LNCaP clone FGC (cell line): Measurements from ENCODE around the gene MYOG.

ENCODE experiments used
- DNase-seq: peaks from one replicate; pipeline ENCODE4 v3.0.0-alpha.2; 2011; ENCODE audit warnings: low read depth
- H3K4me3 ChIP-seq: 2 replicates; pipeline ENCODE4 v1.5.1; 2011; ENCODE audit warnings: mild to moderate bottlenecking, low read depth, low read length, control low read depth
- CTCF ChIP-seq: IDR thresholded peaks from 2 replicates; pipeline ENCODE4 v1.5.1; 2012; ENCODE audit warnings: mild to moderate bottlenecking; ENCODE audit not compliant: control insufficient read depth, insufficient read depth; ENCODE audit errors: extremely low read depth

The MYOG gene

GRCh38 chr1:203046984-203047630 is 38.7 kb downstream of the MYOG start:
- H3K4me3 ChIP-seq = no peak overlapping the region
- no peak for DNase-seq
- TF ChIP-seq CTCF = no peak

GRCh38 chr1:203045821-203046594 is 39.8 kb downstream of the MYOG start:
- DNase-seq = no peak
- no peak for TF ChIP-seq CTCF
- no peak overlapping the region for H3K4me3 ChIP-seq

- DNase-seq = no peak
- no peak for TF ChIP-seq CTCF
- no peak overlapping the region for H3K4me3 ChIP-seq
Measured at GRCh38 chr1:203045336-203045735, 40.5 kb downstream of the MYOG start.

GRCh38 chr1:203044546-203045250 is 41.1 kb downstream of the MYOG start:
- TF ChIP-seq CTCF = no peak
- no peak for DNase-seq
- H3K4me3 ChIP-seq = no peak overlapping the region

GRCh38 chr1:203043830-203044545 is 41.8 kb downstream of the MYOG start:
- no peak for TF ChIP-seq CTCF
- no peak overlapping the region for H3K4me3 ChIP-seq
- DNase-seq = no peak

- H3K4me3 ChIP-seq = no peak overlapping the region
- no peak for DNase-seq
- no peak for TF ChIP-seq CTCF
Measured at GRCh38 chr1:203041351-203041932, 44.4 kb downstream of the MYOG start.
